Upper lobe of left lung (tissue), 6 donors: Measurements from ENCODE around the gene SIGLEC10. TPM values are rescaled to one million over a fixed set of nuclear protein-coding genes. Genes with fewer than 3 reads are reported as not detected.
"Not testable (repeated sequence)": the region's sequence is repeated elsewhere in the genome, so short reads cannot be mapped to it uniquely, and the experiment has no call there.

Experiments used
- ATAC-seq, 2 donors: fragments of 200-7000 bp; cut with Tn5 transposase; one replicate each; pipeline ENCODE4 v1.9.1; 2022; ENCODE audit warnings: mild to moderate bottlenecking in 2 of 2, moderate library complexity in 2 of 2; ENCODE audit not compliant: low FRiP score in 2 of 2
- DNase-seq, 2 donors: peaks; one replicate each; pipeline ENCODE4 v3.0.0-alpha.2; 2019 to 2020
- H3K27ac ChIP-seq, 4 donors: fragments of 200-600 bp; sonication (generic); one replicate each; pipeline ENCODE4 v1.5.1; 2016 to 2019
- H3K27me3 ChIP-seq, 4 donors: fragments of 200-600 bp; sonication (generic); one replicate each; pipeline ENCODE4 v1.5.1; 2017 to 2019
- H3K36me3 ChIP-seq, 4 donors: fragments of 200-600 bp; sonication (generic); one replicate each; pipeline ENCODE4 v1.5.1; 2016 to 2019
- H3K4me1 ChIP-seq, 4 donors: fragments of 200-600 bp; sonication (generic); one replicate each; pipeline ENCODE4 v1.5.1; 2018 to 2019
- H3K4me3 ChIP-seq, 4 donors: fragments of 200-600 bp; sonication (generic); one replicate each; pipeline ENCODE4 v1.5.1; 2017 to 2019; ENCODE audit warnings: mild to moderate bottlenecking in 2 of 4, moderate library complexity in 1 of 4
- H3K9me3 ChIP-seq, 4 donors: fragments of 200-600 bp; sonication (generic); one replicate each; pipeline ENCODE4 v1.5.1; 2018 to 2019
- CTCF ChIP-seq, 6 experiments: fragments of 450-650 bp in 4 of 6; fragments of 200-600 bp in 2 of 6; sonication (generic) in 2 of 6; IDR thresholded peaks; one replicate each; pipeline ENCODE4 v1.5.1; 2016 to 2019; ENCODE audit warnings: antibody characterized with exemption in 6 of 6
- EP300 ChIP-seq, 4 donors: sonication (generic); formaldehyde crosslinking; IDR thresholded peaks; one replicate each; pipeline ENCODE4 v1.5.1; 2017; ENCODE audit warnings: antibody characterized with exemption in 4 of 4, control low read depth in 2 of 4
- POLR2A ChIP-seq, 4 donors: fragments of 450-650 bp; IDR thresholded peaks; one replicate each; pipeline ENCODE4 v1.5.1; 2016 to 2017; ENCODE audit warnings: antibody characterized with exemption in 4 of 4, mild to moderate bottlenecking in 2 of 4
- POLR2AphosphoS5 ChIP-seq, 2 donors: sonication (generic); formaldehyde crosslinking; IDR thresholded peaks; one replicate each; pipeline ENCODE4 v1.5.1; 2017; ENCODE audit warnings: antibody characterized with exemption in 2 of 2
- WGBS, 2 donors: methylation state at CpG; one replicate each; pipeline ENCODE4 v1.1.5; 2017 to 2018; 5-methylcytosine and 5-hydroxymethylcytosine counted together
- total RNA-seq, 6 donors: library from RNA; depleted of rRNA in 4 of 6; stranded (reverse); fragments of >200 nt in 4 of 6; gene quantifications; one replicate each; pipeline versions ENCODE4 v1.1.0 to v1.2.1, GENCODE V29; 2016 to 2021
- donor health status: DM: no; HTN: no; CAD: no; lungs with moderate emphysema.
- donor health status: DM: no; HTN: yes; CAD: no; lungs with severe emphysema.

Gene SIGLEC10
- total RNA-seq: 10 to 100 TPM; 13.2 to 76.5 (median 16.9) TPM

GRCh38 chr19:51417107-51417809 is at the start of gene SIGLEC10:
TSS of gene SIGLEC10 (minus strand) at chr19:51417642. CDS start at chr19:51417581, 61 bp downstream.
- ATAC-seq (peak; percentile 64 to 78), DNase-seq (peak; percentile 75 to 77)
- Histone ChIP-seq H3K27ac (peak within 1 kb of the TSS; percentile 67 to 80 (median 77)), H3K4me1 (peaks cover 0 to 9% (median 3%) of the 10 kb centered on the region in 4 donors), H3K36me3 (no peaks in the 10 kb centered on the region), H3K9me3 (no peaks in the 10 kb centered on the region), H3K4me3 (peak within 1 kb of the TSS in 2 of 4 donors; percentile 13 to 38), H3K27me3 (peaks cover 0 to 3% (median 0%) of the 10 kb centered on the region in 4 donors)
- no peak for TF ChIP-seq POLR2AphosphoS5 (IDR thresholded peaks at IDR 0.05)
- no peak for TF ChIP-seq CTCF (IDR thresholded peaks at IDR 0.05)
- no peak for TF ChIP-seq EP300 (IDR thresholded peaks at IDR 0.05)
- peak in 1 of 4 donors; percentile 53 for TF ChIP-seq POLR2A (IDR thresholded peaks at IDR 0.05)
- WGBS, 2 donors: 42 to 47% methylated on average over 15 to 21 of the region's 21 CpGs

- ATAC-seq (no peak), DNase-seq (no peak)
- TF ChIP-seq EP300 (IDR thresholded peaks at IDR 0.05) (no peak), POLR2A (IDR thresholded peaks at IDR 0.05) (peak in 1 of 4 donors; percentile 19), CTCF (IDR thresholded peaks at IDR 0.05) (no peak)
These were observed 49.3 kb upstream of the SIGLEC10 start for GRCh38 chr19:51466723-51467122.

GRCh38 chr19:51463976-51464581 is 46.6 kb upstream of the SIGLEC10 start:
- not testable (repeated sequence) for H3K4me3 ChIP-seq, H3K9me3 ChIP-seq, H3K36me3 ChIP-seq, H3K27ac ChIP-seq, H3K27me3 ChIP-seq, DNase-seq
- H3K4me1 ChIP-seq: peaks cover 0 to 24% (median 7%) of the 10 kb centered on the region in 4 donors
- peak in 1 of 2 donors; percentile 11 for ATAC-seq
- WGBS, 2 donors: 23 to 25% methylated on average over 14 to 15 of the region's 33 CpGs

More at GRCh38 chr19:51466723-51467122, 49.3 kb upstream of the SIGLEC10 start:
- peaks cover 0 to 16% (median 5%) of the 10 kb centered on the region in 4 donors for H3K4me1 ChIP-seq
- WGBS, 2 donors: 48 to 66% methylated on average over 3 of the region's 3 CpGs
- H3K9me3 ChIP-seq: no peaks in the 10 kb centered on the region
- no peak overlapping the region for H3K27ac ChIP-seq
- no peaks in the 10 kb centered on the region for H3K36me3 ChIP-seq
- peaks cover 0 to 4% (median 0%) of the 10 kb centered on the region in 4 donors for H3K27me3 ChIP-seq
- H3K4me3 ChIP-seq: no peak overlapping the region

- peaks cover 0 to 4% (median 0%) of the 10 kb centered on the region in 4 donors for H3K27me3 ChIP-seq
- no peaks in the 10 kb centered on the region for H3K9me3 ChIP-seq
- H3K4me3 ChIP-seq: no peak overlapping the region
- no peak for DNase-seq
- no peak for ATAC-seq
- 81 to 93% methylated on average over 4 to 10 of the region's 10 CpGs for WGBS, 2 donors
- no peaks in the 10 kb centered on the region for H3K36me3 ChIP-seq
- H3K27ac ChIP-seq: peak overlapping the region in 1 of 4 donors; percentile 71
- peaks cover 0 to 18% (median 5%) of the 10 kb centered on the region in 4 donors for H3K4me1 ChIP-seq
- no peak for TF ChIP-seq EP300 (IDR thresholded peaks at IDR 0.05)
- TF ChIP-seq POLR2A (IDR thresholded peaks at IDR 0.05): no peak
- no peak for TF ChIP-seq CTCF (IDR thresholded peaks at IDR 0.05)
- TF ChIP-seq POLR2AphosphoS5 (IDR thresholded peaks at IDR 0.05): no peak
These were observed 45.2 kb upstream of the SIGLEC10 start for GRCh38 chr19:51462681-51463080.

GRCh38 chr19:51462276-51462675 is 44.8 kb upstream of the SIGLEC10 start:
- Histone ChIP-seq H3K4me3 (no peak overlapping the region), H3K4me1 (peaks cover 0 to 18% (median 3%) of the 10 kb centered on the region in 4 donors), H3K27me3 (peaks cover 0 to 4% (median 0%) of the 10 kb centered on the region in 4 donors), H3K36me3 (no peaks in the 10 kb centered on the region), H3K27ac (peak overlapping the region in 1 of 4 donors; percentile 71), H3K9me3 (no peaks in the 10 kb centered on the region)
- TF ChIP-seq EP300 (IDR thresholded peaks at IDR 0.05) (no peak), POLR2A (IDR thresholded peaks at IDR 0.05) (no peak), POLR2AphosphoS5 (IDR thresholded peaks at IDR 0.05) (no peak), CTCF (IDR thresholded peaks at IDR 0.05) (no peak)
- DNase-seq: no peak
- WGBS, 2 donors: 17 to 77% methylated on average over 1 to 7 of the region's 7 CpGs
- peak in 1 of 2 donors; percentile 12 for ATAC-seq
